SK-N-DZ (cell line): ENCODE results near the gene SHANK1.
A peak's percentile ranks its signal among the peaks of the same experiment; 100 is the strongest.

Experiments
- DNase-seq: peaks from one replicate; pipeline ENCODE4 v3.0.0-alpha.2; 2015; ENCODE audit warnings: low spot score

The SHANK1 gene

GRCh38 chr19:50712833-50713232, 6.8 kb downstream of the SHANK1 start:
- no peak for DNase-seq

- no peak for DNase-seq
Observed at GRCh38 chr19:50711805-50712204, 7.8 kb downstream of the SHANK1 start.

DNA sequence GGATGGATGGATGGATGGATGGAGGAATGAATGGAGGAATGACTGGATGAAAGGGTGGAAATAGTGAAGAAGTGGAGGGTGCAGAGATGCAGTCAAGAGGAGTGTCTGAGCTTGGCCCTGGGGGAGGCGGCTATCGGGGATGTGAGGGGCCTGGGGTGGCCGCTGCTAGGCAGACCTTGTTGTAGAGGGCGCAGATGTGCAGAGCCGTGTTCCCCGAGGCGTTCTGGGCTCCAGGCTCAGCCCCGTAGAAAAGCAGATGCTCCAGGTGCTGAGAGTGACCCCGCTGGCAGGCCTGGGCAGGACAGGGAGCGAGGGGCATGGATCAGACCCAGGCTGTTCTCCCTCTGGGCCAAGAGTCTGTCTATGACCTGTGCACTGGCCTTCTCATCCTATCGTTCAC, 8.4 kb downstream of the SHANK1 start:
- no peak for DNase-seq

DNA sequence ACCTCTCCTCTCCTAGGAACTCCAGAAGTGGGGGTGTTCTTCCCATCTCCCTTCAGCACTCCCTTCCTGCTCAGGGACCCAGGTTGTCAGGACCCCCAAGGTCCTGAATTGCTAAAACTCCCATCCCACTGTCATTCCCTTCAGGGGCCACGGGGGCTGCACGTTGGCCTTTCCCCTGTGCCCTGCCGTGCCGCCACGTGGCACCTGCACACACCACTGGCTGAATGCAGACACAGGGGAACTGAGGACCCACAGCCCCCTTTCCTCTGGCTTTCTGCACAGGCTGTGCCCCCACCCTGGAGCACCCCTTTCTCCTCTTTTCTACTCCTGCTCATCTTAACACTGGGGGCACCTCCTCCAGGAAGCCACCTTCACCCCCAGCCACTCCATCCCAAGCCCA, 9.0 kb downstream of the SHANK1 start:
- DNase-seq, result no peak

GRCh38 chr19:50710094-50710493, 9.5 kb downstream of the SHANK1 start:
- DNase-seq, result no peak

DNA sequence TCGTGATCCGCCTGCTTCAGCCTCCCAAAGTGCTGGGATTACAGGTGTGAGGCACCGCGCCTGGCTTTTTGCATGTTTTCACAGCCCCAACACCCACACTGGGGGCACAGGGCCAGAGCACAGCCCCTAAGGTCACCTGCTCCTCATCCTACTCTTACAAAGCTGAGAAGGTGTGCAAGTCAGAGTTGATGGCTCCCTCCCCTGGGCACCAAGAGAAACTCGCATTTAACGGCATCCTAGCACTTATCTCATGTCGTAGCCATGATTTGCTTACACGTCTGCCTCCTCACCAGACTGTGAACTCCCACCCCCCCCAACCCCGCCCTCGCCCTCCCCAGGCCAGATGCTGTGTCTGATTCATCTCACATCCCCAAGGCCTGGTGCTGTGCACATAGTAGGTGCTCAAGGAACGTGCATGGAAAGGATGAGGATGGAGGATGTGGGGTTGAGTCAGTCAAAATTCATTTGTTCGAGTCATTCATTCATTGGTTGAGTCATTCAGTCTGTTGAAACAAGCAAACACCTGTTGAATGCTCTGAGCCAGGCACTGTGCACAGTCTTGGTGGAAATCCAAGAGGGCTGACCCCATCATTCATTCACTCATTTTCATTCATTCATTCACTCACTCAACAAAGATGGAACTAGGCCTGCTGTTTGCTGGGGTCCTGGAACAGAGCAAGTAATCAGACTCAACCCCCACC, 11.3 kb downstream of the SHANK1 start:
- DNase-seq, result no peak

DNA sequence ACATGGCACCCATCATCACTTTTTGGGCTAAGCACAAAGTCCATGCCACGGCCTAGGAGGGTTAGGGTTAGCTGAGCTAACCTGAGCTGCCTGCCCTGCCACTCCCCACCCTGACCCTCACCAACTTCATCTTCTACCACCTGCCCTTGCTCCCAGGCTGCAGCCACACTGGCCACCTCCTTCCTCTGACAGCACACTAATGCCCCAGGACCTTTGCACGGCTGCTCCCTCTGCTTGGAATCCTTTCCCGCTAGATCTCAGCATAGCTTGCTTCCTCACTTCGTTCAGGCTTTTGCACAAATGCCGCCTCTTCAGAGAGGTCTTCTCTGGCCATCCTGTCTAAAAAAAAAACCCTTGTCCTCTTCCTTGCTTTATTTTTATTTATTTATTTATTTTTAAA, 13.2 kb downstream of the SHANK1 start:
- no peak for DNase-seq

DNA sequence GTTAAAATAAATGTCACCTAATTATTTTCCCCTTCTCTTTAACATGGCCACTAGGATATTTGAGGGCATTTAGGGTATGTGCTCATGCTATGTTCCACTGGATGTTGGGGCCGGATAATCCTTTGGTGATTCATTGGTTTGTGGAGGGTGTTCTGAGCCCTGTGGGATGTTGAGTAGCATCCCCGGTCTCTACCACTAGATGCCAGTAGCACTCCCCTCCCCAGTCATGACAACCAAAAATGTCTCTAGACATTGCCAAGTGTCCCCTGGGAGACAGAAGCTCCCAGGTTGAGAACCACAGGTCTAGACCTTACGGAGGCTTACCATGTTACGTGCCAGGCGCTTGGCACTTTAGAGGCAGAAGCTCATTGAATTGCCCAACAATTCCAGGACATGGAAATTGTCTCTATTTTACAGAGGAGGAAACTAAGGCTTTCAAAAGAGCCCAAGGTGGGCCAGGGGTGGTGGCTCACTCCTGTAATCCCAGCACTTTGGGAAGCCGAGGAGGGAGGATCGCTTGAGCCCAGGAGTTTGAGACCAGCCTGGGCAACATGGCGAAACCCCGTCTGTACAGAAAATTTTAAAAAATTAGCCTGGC, 14.1 kb downstream of the SHANK1 start:
- peak; percentile 59 for DNase-seq

GRCh38 chr19:50703915-50704796, 15.4 kb downstream of the SHANK1 start:
- peak; percentile 55 for DNase-seq

GRCh38 chr19:50702871-50703829, 16.5 kb downstream of the SHANK1 start:
- DNase-seq, result no peak

DNA sequence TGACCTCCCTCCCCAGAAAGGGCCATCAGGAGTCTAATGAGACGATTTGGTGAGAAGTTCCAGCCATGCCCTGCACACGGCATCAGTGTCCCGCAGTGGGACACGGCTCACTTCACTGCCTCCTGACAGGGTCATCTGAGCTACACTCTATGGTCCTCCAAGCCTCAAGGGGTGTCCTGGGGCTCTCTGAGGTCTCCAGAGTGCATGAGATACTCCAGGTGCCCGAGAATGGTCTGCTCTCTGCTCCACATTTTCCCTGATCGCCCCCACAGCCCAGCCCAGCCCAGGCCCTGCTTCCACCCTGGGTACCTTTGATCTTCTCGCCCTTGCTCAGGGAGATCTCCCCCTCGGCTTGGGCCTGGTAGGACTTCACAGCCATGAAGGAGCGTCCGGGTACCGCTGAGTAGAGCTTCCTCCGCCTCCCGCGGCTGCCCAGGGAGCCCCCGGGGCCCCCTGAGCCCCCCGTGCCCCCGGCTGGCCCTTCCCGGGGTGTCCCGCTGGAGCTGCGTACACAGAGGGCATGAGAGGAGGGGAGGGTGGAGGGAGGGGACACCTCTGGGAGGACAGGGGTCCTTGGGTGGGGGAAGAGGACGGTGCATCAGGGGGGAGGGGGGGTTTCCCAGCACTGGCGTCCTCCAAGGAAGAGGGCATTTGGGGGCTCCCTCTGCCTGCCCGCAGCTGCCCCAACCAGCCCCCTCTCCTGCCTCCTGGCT, 17.3 kb downstream of the SHANK1 start:
- no peak for DNase-seq

DNA sequence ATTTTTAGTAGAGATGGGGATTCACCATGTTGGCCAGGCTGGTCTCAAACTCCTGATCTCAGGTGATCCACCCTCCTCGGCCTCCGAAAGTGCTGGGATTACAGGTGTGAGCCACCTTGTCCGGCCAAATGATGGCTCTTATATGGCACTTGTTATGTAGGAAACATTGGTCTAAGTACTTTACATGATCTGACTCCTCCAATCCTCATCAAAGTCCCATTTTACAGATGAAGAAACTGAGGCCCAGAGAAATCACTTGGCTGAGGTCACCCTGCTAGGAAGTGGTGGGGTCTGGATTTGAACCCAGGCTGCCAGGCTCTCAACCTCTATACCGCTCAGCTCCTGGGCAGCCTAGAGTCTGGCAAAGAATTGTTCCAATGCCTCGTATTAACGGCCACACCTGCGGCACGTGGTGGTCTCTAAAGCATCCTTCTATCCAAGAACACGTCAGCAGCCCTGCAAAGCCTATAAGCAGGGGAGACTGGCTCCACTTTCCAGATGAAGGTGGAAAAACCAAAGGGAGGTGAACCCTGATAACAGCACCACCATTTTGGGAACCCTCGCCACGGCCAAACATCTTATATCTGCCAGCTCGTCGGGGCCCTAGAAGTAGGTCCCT, 18.1 kb downstream of the SHANK1 start:
- no peak for DNase-seq

DNA sequence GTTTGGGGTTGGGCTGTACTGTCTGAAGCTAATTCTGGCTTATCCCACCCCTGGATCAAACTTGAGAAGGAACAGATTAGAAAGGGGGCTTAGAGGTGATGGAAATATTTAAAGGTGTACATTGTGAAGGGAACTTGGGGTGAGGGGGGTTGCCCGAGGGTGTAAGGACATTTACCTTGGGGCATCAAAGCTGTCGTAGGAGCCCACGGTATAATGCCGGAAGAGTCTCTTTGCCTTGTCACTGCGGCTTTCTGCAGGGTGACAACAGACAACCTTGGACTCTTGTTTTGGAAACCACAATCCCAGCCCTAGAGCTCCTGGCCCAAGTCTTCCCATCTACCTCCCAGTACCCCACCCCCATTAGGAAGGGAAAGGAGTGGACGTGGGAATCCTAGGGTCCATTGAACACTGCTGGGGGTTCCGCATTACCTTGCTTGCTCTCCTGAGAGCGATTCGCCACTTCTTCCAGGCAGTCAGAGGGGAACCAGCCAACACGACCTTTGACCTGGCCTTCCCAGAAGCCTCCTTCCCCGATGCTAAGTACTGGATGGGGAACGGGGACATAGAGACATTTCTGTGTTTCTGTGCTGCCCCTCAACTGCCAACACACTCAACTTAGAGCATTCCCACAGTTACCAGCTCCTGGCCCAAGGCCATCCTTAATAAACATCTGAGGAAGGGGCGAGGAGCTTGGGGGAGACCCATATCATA, 22.0 kb downstream of the SHANK1 start:
- DNase-seq, result no peak

DNA sequence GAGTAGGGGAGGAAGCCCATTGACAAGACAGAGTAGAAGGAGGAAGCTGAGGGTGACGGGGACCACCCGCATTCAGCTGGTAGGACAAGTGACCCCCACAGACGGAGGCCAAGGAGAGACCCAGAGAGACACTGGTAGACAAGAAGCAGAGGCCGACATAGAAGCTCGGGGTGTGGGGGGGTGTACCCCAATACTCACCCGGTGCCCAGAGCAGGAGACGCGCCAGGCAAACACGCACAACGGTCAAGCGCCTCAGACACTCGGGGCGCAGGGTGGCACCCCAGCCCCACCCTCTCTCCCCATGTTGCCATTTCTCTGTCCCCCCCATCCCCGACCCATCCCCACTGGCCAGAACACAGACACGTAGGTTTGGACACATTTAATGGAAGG, 23.5 kb downstream of the SHANK1 start:
- DNase-seq, result no peak

GRCh38 chr19:50695251-50696093, 24.1 kb downstream of the SHANK1 start:
- DNase-seq, result peak; percentile 73

GRCh38 chr19:50694815-50695145, 24.8 kb downstream of the SHANK1 start:
- DNase-seq, result no peak

DNA sequence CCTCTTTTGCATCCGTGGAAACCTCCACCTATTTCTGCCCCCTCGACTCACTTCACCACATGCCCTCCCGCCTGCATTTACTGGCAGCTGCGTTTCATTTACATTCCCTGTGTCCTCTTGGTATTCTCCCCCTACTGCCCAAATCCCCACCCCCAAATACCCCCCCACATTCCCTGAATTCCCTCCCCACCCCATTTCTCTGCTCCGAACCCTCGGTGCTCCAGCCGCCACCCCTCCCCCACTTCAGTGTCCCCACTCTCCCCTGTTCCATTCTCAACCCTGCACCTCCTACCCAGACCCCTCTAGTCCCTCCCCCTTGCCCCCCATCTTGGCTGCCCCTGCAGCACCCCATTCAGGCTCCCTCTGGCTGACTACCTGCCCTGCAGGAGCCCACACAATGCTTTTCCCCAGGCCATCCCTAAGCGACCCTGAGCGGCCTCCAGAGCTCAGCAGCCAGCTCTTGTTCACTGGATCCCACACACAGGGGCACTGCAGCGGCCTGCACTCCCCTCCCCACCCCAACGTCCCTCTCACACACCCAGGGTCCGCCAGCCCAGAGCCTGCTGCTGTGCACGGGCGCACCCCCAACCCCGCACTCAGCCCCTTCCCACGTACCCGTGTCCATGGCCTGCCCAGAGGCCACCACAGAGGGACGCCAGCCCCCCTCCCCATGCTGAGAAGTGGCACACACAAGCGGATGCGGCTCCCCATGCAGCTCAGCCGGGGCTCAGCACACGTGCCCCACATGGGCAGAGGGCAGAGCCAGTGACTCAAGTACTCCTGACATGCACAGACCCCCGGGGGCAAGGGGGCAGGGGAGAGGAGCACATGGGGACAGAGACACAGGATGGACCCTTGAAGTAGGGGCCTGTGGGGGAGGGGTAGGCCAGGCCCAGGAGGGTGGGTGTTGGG, 26.3 kb downstream of the SHANK1 start:
- peak; percentile 14 for DNase-seq

GRCh38 chr19:50690439-50690838, 29.2 kb downstream of the SHANK1 start:
- DNase-seq, result no peak
